MCF 10A (cell line): ENCODE results near the gene GNB1. TPM values are rescaled to one million over a fixed set of nuclear protein-coding genes. Genes with fewer than 3 reads are reported as not detected.

Source experiments
- Bru-seq: library from RNA; stranded (reverse); fragments of 400-500 nt; gene quantifications from one replicate; lab custom pipeline; 2021; lab: Mats Ljungman, UMichigan
- BruChase-seq, 2 experiments: library from RNA; stranded (reverse); fragments of 400-500 nt; gene quantifications; one replicate each; lab custom pipeline; 2021; lab: Mats Ljungman, UMichigan
- BruUV-seq: library from RNA; stranded (reverse); fragments of 400-500 nt; replicated peaks from 2 replicates; lab custom pipeline; 2021; lab: Mats Ljungman, UMichigan
- CTCF ChIA-PET: fragments of 300-600 bp; sonication (Branson Sonifier 250); formaldehyde crosslinking; extraction: SDS; loops from one replicate; lab custom pipeline; 2021; ENCODE audit warnings: antibody characterized with exemption, inconsistent platforms; lab: Yijun Ruan, JAX
- POLR2A ChIA-PET: fragments of 300-600, 350-650 bp; sonication (Branson Sonifier 250); formaldehyde crosslinking; extraction: SDS; loops from one replicate; lab custom pipeline; 2020; ENCODE audit warnings: antibody characterized with exemption, inconsistent platforms; lab: Yijun Ruan, JAX
- DNase-seq: peaks from one replicate; pipeline ENCODE4 v3.0.0-alpha.2; 2018; ENCODE audit not compliant: unreplicated experiment
- H3K27ac Mint-ChIP-seq: one replicate; pipeline ENCODE4 v1.8.0; 2022; ENCODE audit warnings: mild to moderate bottlenecking, low read depth, mixed read lengths; ENCODE audit not compliant: unreplicated experiment
- H3K27me3 Mint-ChIP-seq: one replicate; pipeline ENCODE4 v1.8.0; 2022; ENCODE audit warnings: mixed read lengths; ENCODE audit not compliant: insufficient read depth, unreplicated experiment
- H3K36me3 Mint-ChIP-seq: one replicate; pipeline ENCODE4 v1.8.0; 2022; ENCODE audit warnings: mild to moderate bottlenecking, moderate library complexity, mixed read lengths; ENCODE audit not compliant: insufficient read depth, unreplicated experiment
- H3K4me1 Mint-ChIP-seq: one replicate; pipeline ENCODE4 v1.8.0; 2022; ENCODE audit warnings: mixed read lengths; ENCODE audit not compliant: insufficient read depth, unreplicated experiment
- H3K4me3 Mint-ChIP-seq: one replicate; pipeline ENCODE4 v1.8.0; 2022; ENCODE audit warnings: mild to moderate bottlenecking, moderate library complexity, mixed read lengths; ENCODE audit not compliant: unreplicated experiment
- H3K9me3 Mint-ChIP-seq: one replicate; pipeline ENCODE4 v1.8.0; 2022; ENCODE audit warnings: mixed read lengths; ENCODE audit not compliant: unreplicated experiment
- CTCF ChIP-seq: fragments of 200-600 bp; IDR thresholded peaks from one replicate; pipeline ENCODE4 v1.8.0; 2022; ENCODE audit warnings: antibody characterized with exemption, mild to moderate bottlenecking; ENCODE audit not compliant: unreplicated experiment
- intact Hi-C: fragments of 100-400 bp; cut with micrococcal nuclease; formaldehyde crosslinking; loops from 2 replicates; pipeline ENCODE4 v1.14.1; 2022
- long read RNA-seq: library from polyadenylated mRNA; stranded (forward); transcript quantifications from one replicate; pipeline ENCODE4 v2.0.0, GENCODE V29; 2022
- total RNA-seq: library from RNA; stranded (reverse); gene quantifications from 2 replicates; pipeline ENCODE4 v1.2.3, GENCODE V29; 2022

The GNB1 gene
- total RNA-seq (426 and 430 TPM in 2 replicates), Bru-seq, nascent RNA (percentile 90 among the genes with signal in this experiment), BruChase-seq, experiment 1, labeled RNA remaining after a 6-hour chase (percentile 93 among the genes with signal in this experiment), BruChase-seq, experiment 2, labeled RNA remaining after a 2-hour chase (percentile 90 among the genes with signal in this experiment)
- long read RNA-seq, transcript GNB1-201 (12 exons, 3,132 nt): major isoform, 362 of 601 reads
- long read RNA-seq, transcript GNB1-209 (11 exons, 3,145 nt): minor isoform, 83 of 601 reads
- long read RNA-seq, partial matches to known transcripts: 51 of 601 reads
- long read RNA-seq, other reads (novel, unspliced or antisense): 105 of 601 reads

GRCh38 chr1:1890506-1891348, at the start of gene GNB1:
Gene GNB1, minus strand, starts transcription at chr1:1891087. Its CDS starts 65,634 bp downstream, at chr1:1825453.
- peak; percentile 85 for DNase-seq
- Mint-ChIP-seq H3K27ac (peak within 1 kb of the TSS; percentile 91), H3K9me3 (no peaks in the 10 kb centered on the region), H3K27me3 (no peaks in the 10 kb centered on the region), H3K4me1 (peaks cover 25% of the 10 kb centered on the region), H3K36me3 (no peaks in the 10 kb centered on the region), H3K4me3 (peak within 1 kb of the TSS; percentile 85)
- ChIA-PET POLR2A (interaction anchor here (1.6 to 1.7 kb wide), 2 partner anchors 11 to 17 kb away, joined by 4 to 29 read pairs; no protein-coding TSS in a partner anchor), CTCF (interaction anchor here (1.7 kb wide), 1 partner anchor 14 kb away, joined by 9 read pairs; no protein-coding TSS in a partner anchor)
- BruUV-seq: no TSS peak
- TF ChIP-seq CTCF: no peak
- intact Hi-C loops: loop anchor here (5.0 kb wide), 1 partner anchor 113 kb away; the partner anchor contains the start of gene NADK

GRCh38 chr1:1940123-1940425, 49.2 kb upstream of the GNB1 start:
- Mint-ChIP-seq H3K4me3 (no peak overlapping the region), H3K36me3 (no peaks in the 10 kb centered on the region), H3K27me3 (peaks cover 17% of the 10 kb centered on the region), H3K9me3 (peaks cover 5% of the 10 kb centered on the region), H3K27ac (no peak overlapping the region), H3K4me1 (no peaks in the 10 kb centered on the region)
- POLR2A ChIA-PET: no interaction called here
- BruUV-seq: no TSS peak
- intact Hi-C loops: no loop called here
- no peak for DNase-seq
- CTCF ChIA-PET: interaction anchor here (0.7 to 8.8 kb wide), 2 partner anchors 104 to 105 kb away, joined by 4 to 118 read pairs; no protein-coding TSS in a partner anchor
- TF ChIP-seq CTCF: no peak

- CTCF ChIA-PET: interaction anchor here (0.7 kb wide), 1 partner anchor 105 kb away, joined by 4 read pairs; no protein-coding TSS in a partner anchor
- BruUV-seq: no TSS peak
These were observed 48.6 kb upstream of the GNB1 start for GRCh38 chr1:1939296-1940122.

More at GRCh38 chr1:1939296-1940122, 48.6 kb upstream of the GNB1 start:
- intact Hi-C loops: no loop called here
- DNase-seq: no peak
- no peak for TF ChIP-seq CTCF
- H3K4me1 Mint-ChIP-seq: no peaks in the 10 kb centered on the region
- no peaks in the 10 kb centered on the region for H3K36me3 Mint-ChIP-seq
- POLR2A ChIA-PET: no interaction called here
- peaks cover 11% of the 10 kb centered on the region for H3K9me3 Mint-ChIP-seq
- no peak overlapping the region for H3K4me3 Mint-ChIP-seq
- peaks cover 17% of the 10 kb centered on the region for H3K27me3 Mint-ChIP-seq
- H3K27ac Mint-ChIP-seq: no peak overlapping the region
